HepG2 (cell line): ENCODE measurements around the gene WDR54. TPM values are rescaled to one million over a fixed set of nuclear protein-coding genes. Genes with fewer than 3 reads are reported as not detected.
A peak's percentile ranks its signal among the peaks of the same experiment; 100 is the strongest.

Experiments used
- AFF4 ChIP-seq: sonication (generic); formaldehyde crosslinking; IDR thresholded peaks from 2 replicates; pipeline ENCODE4 v1.4.0; 2020; ENCODE audit warnings: missing genetic modification reagents
- ATF1 ChIP-seq: IDR thresholded peaks from 2 replicates; pipeline ENCODE4 v1.6.1; 2016; ENCODE audit warnings: mild to moderate bottlenecking, control low read depth
- DPF2 ChIP-seq: sonication (generic); formaldehyde crosslinking; IDR thresholded peaks from 2 replicates; pipeline ENCODE4 v1.4.0; 2020; ENCODE audit warnings: mild to moderate bottlenecking, low read depth, missing genetic modification reagents, borderline replicate concordance
- GFI1 ChIP-seq: sonication (generic); formaldehyde crosslinking; IDR thresholded peaks from 2 replicates; pipeline ENCODE4 v1.5.0; 2020; ENCODE audit warnings: missing genetic modification reagents, mild to moderate bottlenecking, borderline replicate concordance
- HOXA9 ChIP-seq: sonication (generic); formaldehyde crosslinking; IDR thresholded peaks from 2 replicates; pipeline ENCODE4 v1.8.1; 2022; ENCODE audit warnings: missing genetic modification reagents, mild to moderate bottlenecking, moderate library complexity, borderline replicate concordance
- KDM1A ChIP-seq: IDR thresholded peaks from 2 replicates; pipeline ENCODE4 v1.6.1; 2016; ENCODE audit warnings: missing compliant biosample characterization
- PHF21A ChIP-seq: sonication (generic); formaldehyde crosslinking; IDR thresholded peaks from 2 replicates; pipeline ENCODE4 v1.5.0; 2020; ENCODE audit warnings: mild to moderate bottlenecking, missing genetic modification reagents
- RFXAP ChIP-seq: sonication (generic); formaldehyde crosslinking; IDR thresholded peaks from 2 replicates; pipeline ENCODE4 v1.4.0; 2020; ENCODE audit warnings: missing genetic modification reagents, borderline replicate concordance
- ZMYM2 ChIP-seq: sonication (generic); formaldehyde crosslinking; IDR thresholded peaks from 2 replicates; pipeline ENCODE4 v1.8.0; 2022; ENCODE audit warnings: mild to moderate bottlenecking, missing genetic modification reagents
- ZNF451 ChIP-seq: sonication (generic); formaldehyde crosslinking; IDR thresholded peaks from 2 replicates; pipeline ENCODE4 v1.5.0; 2020; ENCODE audit warnings: mild to moderate bottlenecking, missing genetic modification reagents
- ZNF646 ChIP-seq: sonication (generic); formaldehyde crosslinking; IDR thresholded peaks from 2 replicates; pipeline ENCODE4 v1.9.0; 2021; ENCODE audit warnings: mild to moderate bottlenecking, missing genetic modification reagents
- ZNF775 ChIP-seq: sonication (generic); formaldehyde crosslinking; IDR thresholded peaks from 2 replicates; pipeline ENCODE4 v1.4.0; 2020; ENCODE audit warnings: missing genetic modification reagents, mild to moderate bottlenecking, moderate library complexity, borderline replicate concordance
- ZSCAN22 ChIP-seq: sonication (generic); formaldehyde crosslinking; IDR thresholded peaks from 2 replicates; pipeline ENCODE4 v1.4.0; 2020; ENCODE audit warnings: mild to moderate bottlenecking, missing genetic modification reagents
- polyA plus RNA-seq, 8 experiments: library from polyadenylated mRNA; depleted of rRNA in 3 of 8; stranded (reverse) in 7 of 8; unstranded in 1 of 8; fragments of >200 nt; fragmentation: Illumina TruSeq in 4 of 8; extraction: Trizol in 4 of 8; gene quantifications; 2 replicates each; pipeline versions ENCODE4 v1.2.1 to v1.2.3, GENCODE V29; 2011 to 2016; ENCODE audit warnings: low read depth in 4 of 8, missing spikeins in 1 of 8, mixed read lengths in 1 of 8; ENCODE audit not compliant: insufficient read depth in 1 of 8
- total RNA-seq, 5 experiments: library from RNA; depleted of rRNA; stranded (reverse); fragments of >200 nt; fragmentation: Illumina TruSeq; extraction: Trizol; gene quantifications; 2 replicates each; pipeline ENCODE4 v1.2.3, GENCODE V29; 2016; ENCODE audit warnings: low read depth in 1 of 5

The WDR54 gene
- total and polyA plus RNA-seq, 2 of the 13 experiments (the other 11 are each of a cell fraction or from before 2014, with no cell fraction given) = 2.0 to 17.3 TPM

- TF ChIP-seq AFF4 (CRISPR knock-in tag) (0 out of 2 replicates have a peak, but pooled peaks have one; percentile 10), GFI1 (CRISPR knock-in tag) (peak; percentile 24; the same call in 1 of the 2 replicates), KDM1A (CRISPR knock-in tag) (peak; percentile 77), ZMYM2 (CRISPR knock-in tag) (peak; percentile 96), ATF1 (CRISPR knock-in tag) (peak; percentile 40; the same call in 1 of the 2 replicates), HOXA9 (CRISPR knock-in tag) (0 out of 2 replicates have a peak, but pooled peaks have one; percentile 40), ZNF646 (peak; percentile 71; the same call in 1 of the 2 replicates), PHF21A (CRISPR knock-in tag) (peak; percentile 11), RFXAP (0 out of 2 replicates have a peak, but pooled peaks have one; percentile 11), ZNF451 (CRISPR knock-in tag) (0 out of 2 replicates have a peak, but pooled peaks have one; percentile 7), DPF2 (CRISPR knock-in tag) (peak; percentile 5; the same call in 1 of the 2 replicates), ZSCAN22 (peak; percentile 26; the same call in 1 of the 2 replicates), ZNF775 (CRISPR knock-in tag) (0 out of 2 replicates have a peak, but pooled peaks have one; percentile 14)
Measured at GRCh38 chr2:74442483-74443297, 21.2 kb downstream of the WDR54 start (continued).
